B cell (primary cell): ENCODE measurements around the gene EPN2. TPM values are rescaled to one million over a fixed set of nuclear protein-coding genes. Genes with fewer than 3 reads are reported as not detected.

Source experiments
- ATAC-seq: fragments of 200-7000 bp; cut with Tn5 transposase; one replicate; pipeline ENCODE4 v1.10.0; 2021; ENCODE audit warnings: low read depth, mild to moderate bottlenecking, moderate number of reproducible peaks, moderate library complexity
- CTCF ChIA-PET: fragments of 350-600 bp; sonication (Branson Sonifier 250); formaldehyde crosslinking; loops from one replicate; lab custom pipeline; 2021; ENCODE audit warnings: antibody characterized with exemption, inconsistent platforms; lab: Charles Lee
- POLR2A ChIA-PET: fragments of 350-600 bp; sonication (Branson Sonifier 250); formaldehyde crosslinking; loops from one replicate; lab custom pipeline; 2021; ENCODE audit warnings: antibody characterized with exemption; lab: Charles Lee
- DNase-seq: peaks from one replicate; pipeline ENCODE4 v3.0.0; 2013
- H2AFZ ChIP-seq: 2 replicates; pipeline ENCODE4 v1.6.1; 2012; ENCODE audit warnings: mild to moderate bottlenecking, low read depth, low read length; ENCODE audit not compliant: insufficient read depth, poor library complexity, severe bottlenecking
- H3K27ac ChIP-seq, 2 donors: 1 replicate in 1 of 2; 2 replicates in 1 of 2; pipeline ENCODE4 v1.5.1; 2012 to 2013; ENCODE audit warnings: low read length in 2 of 2, mild to moderate bottlenecking in 2 of 2, moderate library complexity in 1 of 2
- H3K27me3 ChIP-seq, 4 experiments: fragments of 200-600 bp in 1 of 4; sonication (generic) in 1 of 4; replicated peaks in 1 of 4; 1 replicate in 2 of 4; 2 replicates in 2 of 4; pipeline versions ENCODE4 v1.6.1 to v1.7.0; 2013 to 2016; ENCODE audit warnings: low read length in 3 of 4, mild to moderate bottlenecking in 2 of 4, mixed read lengths in 1 of 4, moderate library complexity in 1 of 4; ENCODE audit not compliant: insufficient read depth in 4 of 4, control insufficient read depth in 3 of 4; ENCODE audit errors: control extremely low read depth in 1 of 4
- H3K36me3 ChIP-seq, 2 experiments: replicated peaks in 1 of 2; 1 replicate in 1 of 2; 2 replicates in 1 of 2; pipeline versions ENCODE4 v1.6.1 to v1.7.1; 2013; ENCODE audit warnings: low read length in 1 of 2; ENCODE audit not compliant: insufficient read depth in 2 of 2, control insufficient read depth in 1 of 2; ENCODE audit errors: control extremely low read depth in 1 of 2, extremely low read depth in 1 of 2
- H3K4me1 ChIP-seq, 2 donors: fragments of 200-600 bp in 1 of 2; sonication (generic) in 1 of 2; 1 replicate in 1 of 2; 2 replicates in 1 of 2; pipeline versions ENCODE4 v1.5.1 to v1.6.1; 2013 to 2017; ENCODE audit warnings: low read length in 2 of 2; ENCODE audit not compliant: control insufficient read depth in 2 of 2, insufficient read depth in 2 of 2
- H3K4me2 ChIP-seq: replicated peaks from 2 replicates; pipeline ENCODE3; 2012; ENCODE audit warnings: mild to moderate bottlenecking, low read depth, low read length; ENCODE audit not compliant: poor library complexity, severe bottlenecking
- H3K4me3 ChIP-seq, 5 experiments: fragments of 200-600 bp in 1 of 5; sonication (generic) in 1 of 5; 1 replicate in 3 of 5; 2 replicates in 2 of 5; pipeline versions ENCODE4 v1.5.1 to v1.7.0; 2011 to 2016; ENCODE audit warnings: low read length in 4 of 5, mild to moderate bottlenecking in 4 of 5, low read depth in 2 of 5, control low read depth in 1 of 5, moderate library complexity in 1 of 5; ENCODE audit not compliant: insufficient read depth in 1 of 5; ENCODE audit errors: control extremely low read depth in 1 of 5, extremely low read depth in 1 of 5
- H3K79me2 ChIP-seq: fragments of 200-600 bp; sonication (generic); one replicate; pipeline ENCODE4 v1.6.0; 2016; ENCODE audit warnings: low read length; ENCODE audit not compliant: control insufficient read depth, insufficient read depth
- H3K9ac ChIP-seq: fragments of 200-600 bp; sonication (generic); 2 replicates; pipeline ENCODE4 v1.6.1; 2017; ENCODE audit warnings: mild to moderate bottlenecking, low read length, moderate library complexity
- H3K9me3 ChIP-seq, 3 donors: one replicate each; pipeline versions ENCODE4 v1.6.1 to v1.7.1; 2013; ENCODE audit warnings: low read length in 2 of 3; ENCODE audit not compliant: control insufficient read depth in 2 of 3, insufficient read depth in 1 of 3; ENCODE audit errors: control extremely low read depth in 1 of 3
- H4K20me1 ChIP-seq: 2 replicates; pipeline ENCODE4 v1.6.0; 2012; ENCODE audit warnings: mild to moderate bottlenecking, low read length; ENCODE audit not compliant: insufficient read depth, control insufficient read depth, poor library complexity, severe bottlenecking
- H3K27ac Mint-ChIP-seq: one replicate; pipeline ENCODE4 v1.8.0; 2021; ENCODE audit warnings: mixed read lengths
- H3K27me3 Mint-ChIP-seq: one replicate; pipeline ENCODE4 v1.8.0; 2021; ENCODE audit warnings: mixed read lengths
- H3K4me1 Mint-ChIP-seq: one replicate; pipeline ENCODE4 v1.8.0; 2021; ENCODE audit warnings: mixed read lengths
- H3K4me3 Mint-ChIP-seq: one replicate; pipeline ENCODE4 v1.8.0; 2021; ENCODE audit warnings: mixed read lengths
- H3K9me3 Mint-ChIP-seq: one replicate; pipeline ENCODE4 v1.8.0; 2022; ENCODE audit warnings: mixed read lengths; ENCODE audit not compliant: insufficient read depth
- CTCF ChIP-seq: fragments of 200-600 bp; IDR thresholded peaks from one replicate; pipeline ENCODE4 v1.8.0; 2022; ENCODE audit warnings: antibody characterized with exemption, mild to moderate bottlenecking
- EZH2 ChIP-seq: IDR thresholded peaks from 2 replicates; pipeline ENCODE4 v1.6.1; 2012; ENCODE audit warnings: borderline replicate concordance, low read depth, mild to moderate bottlenecking, moderate library complexity, low read length; ENCODE audit not compliant: insufficient read depth, poor library complexity, severe bottlenecking
- WGBS: methylation state at CpG from one replicate; pipeline ENCODE4 v1.1.5; 2013; ENCODE audit warnings: missing lambda C conversion rate; ENCODE audit not compliant: insufficient coverage; 5-methylcytosine and 5-hydroxymethylcytosine counted together
- intact Hi-C: fragments of 100-400 bp; cut with micrococcal nuclease; formaldehyde crosslinking; loops from one replicate; pipeline ENCODE4 v1.10.0; 2022
- polyA plus RNA-seq: library from polyadenylated mRNA; depleted of rRNA; stranded (reverse); fragments of >200 nt; gene quantifications from 2 replicates; pipeline ENCODE4 v1.2.3, GENCODE V29; 2012
- total RNA-seq, 2 donors: library from RNA; stranded (reverse); fragments of 120-200 nt in 1 of 2; gene quantifications; 1 replicate in 1 of 2; 2 replicates in 1 of 2; pipeline versions ENCODE4 v1.2.3 to v1.2.4, GENCODE V29; 2013 to 2022

EPN2 gene
- total and polyA plus RNA-seq, 2 donors (not counting 1 experiment from before 2014, with no cell fraction given): 15.7 to 35.6 TPM

GRCh38 chr17:19369846-19370492 lies 132.8 kb downstream of the EPN2 start:
- 56% methylated on average over 9 of the region's 12 CpGs for WGBS
- DNase-seq (peak; percentile 55), ATAC-seq (peak; percentile 57)
- Histone ChIP-seq H3K4me3 (peak overlapping the region in 2 of 5 experiments; percentile 10 to 36), H3K4me2 (peak overlapping the region; percentile 70), H4K20me1 (no peaks in the 10 kb centered on the region), H3K27ac (peak overlapping the region; percentile 68 to 70), H3K27me3 (no peaks in the 10 kb centered on the region), H2AFZ (peak overlapping the region; percentile 44), H3K4me1 (peaks cover 37 to 53% of the 10 kb centered on the region in 2 donors), H3K9ac (peak overlapping the region; percentile 44), H3K36me3 (peaks cover 0 to 4% of the 10 kb centered on the region in 2 experiments), H3K9me3 (peaks cover 0 to 4% (median 0%) of the 10 kb centered on the region in 3 donors), H3K79me2 (peaks cover 20% of the 10 kb centered on the region)
- peak overlapping the region; percentile 87 for H3K4me3 Mint-ChIP-seq
- H3K9me3 Mint-ChIP-seq: no peaks in the 10 kb centered on the region
- ChIA-PET CTCF (interaction anchor here (0.7 to 1.3 kb wide), 4 partner anchors 8 to 142 kb away, joined by 3 to 4 read pairs (median 3); partner anchors contain the start of gene MAPK7), POLR2A (interaction anchor here (1.9 kb wide), 1 partner anchor 8 kb away, joined by 5 read pairs; the partner anchor contains the start of gene MAPK7)
- intact Hi-C loops: loop anchor here (1.0 to 10.0 kb wide), 2 partner anchors 8 to 515 kb away; partner anchors contain the start of genes MAPK7 and PRPSAP2
- TF ChIP-seq CTCF (no peak), EZH2 (no peak)
- no peaks in the 10 kb centered on the region for H3K27me3 Mint-ChIP-seq
- peak overlapping the region; percentile 94 for H3K27ac Mint-ChIP-seq
- H3K4me1 Mint-ChIP-seq: peaks cover 53% of the 10 kb centered on the region
